ENCODE measurements around the gene APCDD1L.
"Not testable (repeated sequence)": the region's sequence is repeated elsewhere in the genome, so short reads cannot be mapped to it uniquely, and the experiment has no call there.

The APCDD1L gene

DNA sequence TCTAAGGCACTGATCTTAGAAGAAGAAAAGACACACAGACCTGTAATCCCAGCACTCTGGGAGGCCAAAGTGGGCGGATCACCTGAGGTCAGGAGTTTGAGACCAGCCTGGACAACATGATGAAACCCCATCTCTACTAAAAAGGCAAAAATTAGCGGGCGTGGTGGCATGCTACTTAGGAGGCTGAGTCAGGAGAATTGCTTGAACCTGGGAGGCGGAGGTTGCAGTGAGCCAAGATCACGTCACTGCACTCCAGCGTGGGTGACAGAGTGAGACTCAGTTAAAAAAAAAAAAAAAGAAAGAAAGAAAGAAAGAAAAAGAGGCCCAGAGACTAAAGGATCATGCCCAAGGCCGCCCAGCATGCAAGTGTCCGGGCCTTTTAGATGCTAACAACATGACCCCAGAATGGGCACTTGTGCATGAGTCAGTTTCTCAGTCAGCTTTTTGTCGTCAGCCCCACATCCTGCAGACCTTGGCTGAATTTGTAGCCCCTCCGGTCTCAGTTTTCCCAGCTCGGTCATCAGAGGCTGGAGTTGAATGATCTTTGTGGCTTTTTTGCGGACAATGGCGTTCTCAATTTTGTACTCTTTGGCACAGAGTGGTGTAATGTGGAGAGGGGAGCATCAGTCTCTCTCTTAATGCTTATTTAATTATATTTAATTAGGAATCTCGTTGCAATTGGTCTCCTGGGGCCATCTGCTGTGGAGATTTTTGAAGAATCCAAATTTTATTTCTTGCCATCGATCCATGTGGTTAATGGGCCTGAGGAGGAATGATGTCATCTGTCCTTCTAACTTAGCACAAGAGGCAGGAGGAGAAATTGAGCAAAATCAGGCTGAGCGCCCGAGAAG is 30.6 kb upstream of the APCDD1L start:
- H3K4me3 ChIP-seq (ENCODE audit: low read depth, low read length): no peak overlapping the region

DNA sequence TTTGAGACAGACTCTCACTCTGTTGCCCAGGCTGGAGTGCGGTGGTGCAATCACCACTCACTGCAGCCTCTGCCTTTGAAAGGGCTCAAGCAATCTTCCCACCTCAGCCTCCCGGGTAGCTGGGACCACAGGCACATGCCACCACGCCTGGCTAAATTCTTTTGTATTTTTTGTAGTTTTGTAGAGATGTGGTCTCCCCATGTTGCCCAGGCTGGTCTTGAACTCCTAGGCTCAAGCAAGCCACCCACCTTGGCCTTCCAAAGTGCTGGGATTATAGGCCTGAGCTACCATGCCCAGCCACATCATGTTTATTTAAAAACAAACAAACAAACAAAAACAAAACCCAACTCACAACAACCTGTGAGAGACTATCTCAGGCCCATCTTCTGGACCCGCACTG is 29.7 kb upstream of the APCDD1L start:
- no peak overlapping the region for H3K4me3 ChIP-seq (ENCODE audit: low read depth, low read length)

GRCh38 chr20:58544286-58544685 is 29.1 kb upstream of the APCDD1L start:
- no peak overlapping the region for H3K4me3 ChIP-seq (ENCODE audit: low read depth, low read length)

GRCh38 chr20:58543274-58543673 is 28.1 kb upstream of the APCDD1L start:
- no peak overlapping the region for H3K4me3 ChIP-seq (ENCODE audit: low read depth, low read length)

DNA sequence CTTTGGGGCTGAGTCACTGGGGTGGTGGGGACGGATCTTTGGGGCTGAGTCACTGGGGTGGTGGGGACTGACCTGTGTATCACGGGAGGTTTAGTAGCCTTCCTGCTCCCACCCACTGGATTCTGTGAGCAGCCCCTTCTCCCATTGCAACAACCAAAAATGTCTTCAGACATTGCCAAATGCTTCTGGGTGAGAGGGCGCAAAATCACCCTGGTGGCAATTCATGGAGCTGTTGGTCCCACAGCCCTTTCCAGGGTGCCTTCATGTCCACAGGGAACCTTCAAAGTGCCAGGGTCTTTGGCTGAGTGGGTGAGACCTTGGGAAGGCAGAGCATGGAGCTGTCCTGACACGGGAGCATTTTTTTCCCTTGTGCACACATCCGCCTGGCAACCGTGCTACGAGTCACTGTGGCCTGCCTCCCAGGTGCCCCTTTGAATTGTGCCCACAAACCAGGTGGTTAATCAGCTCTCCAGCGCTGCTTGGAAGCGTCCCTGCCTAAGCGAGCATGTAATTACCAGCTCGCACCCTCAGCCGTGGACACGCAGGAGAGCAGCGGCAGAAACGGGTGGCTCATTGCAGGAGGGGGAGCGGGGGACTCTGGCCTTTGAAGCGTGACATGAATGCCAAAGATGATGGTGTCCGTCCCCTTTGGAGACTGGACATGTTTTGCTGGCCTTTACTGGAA is 27.4 kb upstream of the APCDD1L start:
- no peak overlapping the region for H3K4me3 ChIP-seq (ENCODE audit: low read depth, low read length)

GRCh38 chr20:58542034-58542410 is 26.8 kb upstream of the APCDD1L start:
- H3K4me3 ChIP-seq (ENCODE audit: low read depth, low read length): not testable (repeated sequence)

- no peak overlapping the region for H3K4me3 ChIP-seq (ENCODE audit: low read depth, low read length)
Observed at GRCh38 chr20:58538752-58539151, 23.6 kb upstream of the APCDD1L start.

DNA sequence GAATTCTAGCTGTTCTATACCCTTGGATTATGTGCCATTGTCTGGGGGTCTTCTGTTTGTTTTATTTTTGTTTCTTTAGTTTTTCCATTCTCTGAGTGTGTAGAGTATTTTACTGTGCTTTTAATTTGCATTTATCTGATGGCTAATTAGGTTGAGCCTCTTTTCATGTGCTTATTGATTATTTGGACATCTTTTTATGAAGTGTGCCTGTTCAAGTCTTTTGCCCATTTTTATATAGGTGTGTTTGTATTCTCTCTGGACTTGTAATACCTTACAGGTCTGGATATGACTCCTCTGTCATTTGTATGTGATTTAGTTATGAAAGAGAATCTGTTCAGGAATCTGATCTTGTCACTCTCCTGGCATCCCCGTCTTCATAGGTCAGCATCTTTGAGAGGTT is 22.6 kb upstream of the APCDD1L start:
- no peak overlapping the region for H3K4me3 ChIP-seq (ENCODE audit: low read depth, low read length)

- H3K4me3 ChIP-seq (ENCODE audit: low read depth, low read length): no peak overlapping the region
Observed at GRCh38 chr20:58536289-58536688, 21.1 kb upstream of the APCDD1L start.

DNA sequence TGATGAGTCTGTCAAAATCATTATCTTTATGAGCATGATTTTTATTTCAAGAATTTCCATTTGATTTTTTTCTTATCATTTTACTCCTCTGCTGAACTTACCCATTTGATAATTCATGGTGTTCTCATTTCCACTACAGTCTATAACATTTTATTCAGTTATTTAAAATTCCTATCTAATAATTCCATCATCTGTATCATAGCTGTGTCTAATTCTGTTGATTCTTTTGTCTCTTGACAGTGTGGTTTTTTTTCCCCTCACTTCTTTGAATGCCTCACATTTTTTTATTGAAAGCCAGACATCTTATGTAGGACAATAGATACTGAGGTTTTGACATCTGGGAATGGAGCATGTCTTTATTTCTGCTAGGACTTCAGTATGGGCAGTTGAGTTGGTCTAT is 16.5 kb upstream of the APCDD1L start:
- no peak overlapping the region for H3K4me3 ChIP-seq (ENCODE audit: low read depth, low read length)

GRCh38 chr20:58531063-58531462 is 15.9 kb upstream of the APCDD1L start:
- no peak overlapping the region for H3K4me3 ChIP-seq (ENCODE audit: low read depth, low read length)

DNA sequence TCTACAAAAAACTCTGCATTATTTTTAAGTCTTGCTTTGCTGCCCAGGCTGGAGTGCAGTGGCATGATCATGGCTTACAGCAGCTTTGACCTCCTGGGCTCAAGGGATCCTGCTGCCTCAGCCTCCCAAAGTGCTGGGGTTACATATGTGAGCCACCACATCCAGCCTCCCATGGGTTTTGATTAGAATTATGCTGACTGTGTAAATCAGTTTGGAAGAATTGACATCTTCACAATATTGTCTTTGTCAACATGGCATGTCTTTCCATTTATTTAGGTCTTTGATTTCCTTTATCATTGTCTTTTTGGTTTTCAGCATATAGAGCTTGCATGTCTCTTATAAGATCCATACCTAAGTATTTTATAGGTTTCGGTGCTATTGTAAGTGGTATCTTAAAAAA is 13.2 kb upstream of the APCDD1L start:
- H3K4me3 ChIP-seq (ENCODE audit: low read depth, low read length): no peak overlapping the region

GRCh38 chr20:58526411-58526810 is 11.2 kb upstream of the APCDD1L start:
- no peak overlapping the region for H3K4me3 ChIP-seq (ENCODE audit: low read depth, low read length)

- no peak overlapping the region for H3K4me3 ChIP-seq (ENCODE audit: low read depth, low read length)
Observed at GRCh38 chr20:58524814-58525213, 9.6 kb upstream of the APCDD1L start.

GRCh38 chr20:58523971-58524315 is 8.7 kb upstream of the APCDD1L start:
- no peak overlapping the region for H3K4me3 ChIP-seq (ENCODE audit: low read depth, low read length)

GRCh38 chr20:58523072-58523970 is 8.1 kb upstream of the APCDD1L start:
- H3K4me3 ChIP-seq (ENCODE audit: low read depth, low read length): no peak overlapping the region

- H3K4me3 ChIP-seq (ENCODE audit: low read depth, low read length): no peak overlapping the region
Observed at GRCh38 chr20:58522666-58523065, 7.5 kb upstream of the APCDD1L start.

- H3K4me3 ChIP-seq (ENCODE audit: low read depth, low read length): no peak overlapping the region
Observed at GRCh38 chr20:58521763-58522162, 6.6 kb upstream of the APCDD1L start.

DNA sequence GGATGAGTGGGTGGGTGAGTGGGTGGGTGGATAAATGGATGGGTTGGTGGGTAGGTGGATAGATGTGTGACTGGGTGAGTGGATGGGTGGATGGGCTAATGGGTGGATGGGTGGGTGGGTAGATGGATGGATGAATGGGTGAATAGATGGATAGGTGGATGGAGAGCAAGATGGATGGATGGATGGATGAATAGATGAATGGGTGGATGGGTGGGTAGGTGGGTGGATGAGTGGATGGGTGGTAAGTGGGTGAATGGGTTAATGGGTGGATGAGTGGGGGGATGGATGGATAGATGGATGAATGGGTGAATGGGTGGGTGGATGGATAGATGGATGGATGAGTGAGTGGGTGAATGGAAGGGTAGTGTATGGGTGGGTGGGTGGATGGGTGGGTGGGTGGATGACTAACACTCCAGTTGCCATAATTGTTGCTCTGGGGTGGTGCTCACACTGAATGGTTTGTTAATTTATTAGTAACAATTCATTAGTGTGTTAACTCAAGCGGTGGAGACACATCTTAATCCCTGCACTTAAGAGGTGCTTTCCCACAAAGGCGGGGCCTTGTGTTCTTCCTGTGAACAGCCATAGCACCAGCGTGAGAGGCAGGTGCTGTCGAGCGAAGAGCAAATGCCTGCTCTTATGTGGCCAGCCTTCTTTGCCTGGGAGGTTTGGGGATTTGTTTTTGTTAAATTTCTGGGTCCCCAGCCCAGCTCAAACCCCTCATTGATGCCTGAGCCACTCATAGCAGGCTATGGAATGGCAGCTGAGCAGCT is 4.9 kb upstream of the APCDD1L start:
- H3K4me3 ChIP-seq (ENCODE audit: low read depth, low read length): no peak overlapping the region

GRCh38 chr20:58518896-58519593 is 3.8 kb upstream of the APCDD1L start:
- no peak overlapping the region for H3K4me3 ChIP-seq (ENCODE audit: low read depth, low read length)
